MM.1S (cell line): ENCODE results near the gene FAM186B.

Source experiments
- DNase-seq: peaks from one replicate; pipeline ENCODE4 v3.0.0-alpha.2; 2015
- H2AFZ ChIP-seq: fragments of 300-600 bp; sonication (generic); 2 replicates; pipeline ENCODE4 v1.6.0; 2016; ENCODE audit warnings: antibody characterized with exemption, low read length
- H3F3A ChIP-seq: fragments of 300-600 bp; sonication (generic); 2 replicates; pipeline ENCODE4 v1.6.1; 2016; ENCODE audit warnings: mild to moderate bottlenecking, antibody characterized with exemption, low read length, moderate library complexity, mixed read lengths; ENCODE audit not compliant: insufficient read depth
- H3K27ac ChIP-seq: fragments of 300-600 bp; sonication (generic); 2 replicates; pipeline ENCODE4 v1.5.1; 2016; ENCODE audit warnings: mild to moderate bottlenecking, low read length
- H3K27me3 ChIP-seq: fragments of 300-600 bp; sonication (generic); replicated peaks from 2 replicates; pipeline ENCODE4 v1.6.0; 2016; ENCODE audit warnings: low read length; ENCODE audit not compliant: insufficient read depth
- H3K36me3 ChIP-seq: fragments of 300-600 bp; sonication (generic); replicated peaks from 2 replicates; pipeline ENCODE4 v1.6.1; 2016; ENCODE audit warnings: mild to moderate bottlenecking, low read length, mixed read lengths; ENCODE audit not compliant: insufficient read depth
- H3K4me1 ChIP-seq: fragments of 300-600 bp; sonication (generic); 2 replicates; pipeline ENCODE4 v1.6.1; 2016; ENCODE audit warnings: low read length, mixed read lengths
- H3K4me2 ChIP-seq: fragments of 300-600 bp; sonication (generic); 2 replicates; pipeline ENCODE4 v1.6.0; 2016; ENCODE audit warnings: low read depth, low read length
- H3K4me3 ChIP-seq: fragments of 300-600 bp; sonication (generic); 2 replicates; pipeline ENCODE4 v1.5.1; 2016; ENCODE audit warnings: low read length, mixed read lengths
- H3K79me2 ChIP-seq: fragments of 300-600 bp; sonication (generic); 2 replicates; pipeline ENCODE4 v1.6.1; 2016; ENCODE audit warnings: mixed run types, low read length, mixed read lengths
- H3K9ac ChIP-seq: fragments of 300-600 bp; sonication (generic); 2 replicates; pipeline ENCODE4 v1.6.1; 2016; ENCODE audit warnings: low read length, mixed read lengths
- H3K9me2 ChIP-seq: fragments of 300-600 bp; sonication (generic); replicated peaks from 2 replicates; pipeline ENCODE4 v1.6.1; 2016; ENCODE audit warnings: mild to moderate bottlenecking, low read length, mixed read lengths; ENCODE audit not compliant: insufficient read depth
- H3K9me3 ChIP-seq: fragments of 300-600 bp; sonication (generic); replicated peaks from 2 replicates; pipeline ENCODE4 v1.6.1; 2016; ENCODE audit warnings: mild to moderate bottlenecking, low read length, mixed read lengths; ENCODE audit not compliant: insufficient read depth
- H4K20me1 ChIP-seq: fragments of 300-600 bp; sonication (generic); 2 replicates; pipeline ENCODE4 v1.6.1; 2016; ENCODE audit warnings: mild to moderate bottlenecking, low read length, moderate library complexity, mixed read lengths; ENCODE audit not compliant: insufficient read depth
- EZH2 ChIP-seq: fragments of 300-600 bp; sonication (generic); optimal IDR thresholded peaks from 2 replicates; pipeline ENCODE3; 2017; ENCODE audit warnings: low read depth, mild to moderate bottlenecking, antibody characterized with exemption, low read length, mixed read lengths
- EZH2phosphoT487 ChIP-seq: fragments of 300-600 bp; sonication (generic); IDR thresholded peaks from 2 replicates; pipeline ENCODE4 v1.6.1; 2018; ENCODE audit warnings: antibody characterized with exemption, low read length
- TF ChIP-seq, protein P1 (sequence below): fragments of 300-600 bp; sonication (generic); IDR thresholded peaks from 2 replicates; pipeline ENCODE4 v1.5.1; 2016; ENCODE audit warnings: antibody characterized with exemption, low read length, mixed read lengths

FAM186B gene

DNA sequence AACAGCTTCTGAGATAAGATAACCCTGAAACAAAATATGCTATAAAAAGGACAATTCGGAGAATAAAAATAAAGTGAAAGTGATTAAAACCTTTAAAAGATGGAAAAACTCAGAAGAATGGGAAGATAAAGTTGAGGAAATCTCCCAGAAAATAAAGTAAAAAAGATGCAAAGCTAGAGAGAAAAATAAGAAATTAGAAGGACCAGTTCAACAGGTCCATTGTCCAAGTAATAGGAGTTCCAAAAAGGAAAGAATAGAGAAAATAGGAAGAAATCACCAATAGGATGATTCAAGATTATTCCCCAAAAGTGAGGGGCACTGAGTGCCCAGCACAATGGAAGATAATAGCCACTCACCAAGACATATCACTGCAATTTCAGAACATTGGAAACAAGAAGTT, 13.1 kb upstream of the FAM186B start:
- Histone ChIP-seq H3K9me3 (no peaks in the 10 kb centered on the region), H2AFZ (no peak overlapping the region), H3K4me2 (no peak overlapping the region), H3K9me2 (no peaks in the 10 kb centered on the region), H4K20me1 (no peaks in the 10 kb centered on the region), H3K9ac (no peak overlapping the region), H3K79me2 (no peaks in the 10 kb centered on the region), H3K4me3 (no peak overlapping the region), H3K27ac (no peak overlapping the region), H3K27me3 (0 out of 2 replicates have a peak, but pooled peaks cover 7% of the 10 kb centered on the region), H3F3A (peaks cover 18% of the 10 kb centered on the region), H3K36me3 (no peaks in the 10 kb centered on the region), H3K4me1 (peaks cover 5% of the 10 kb centered on the region)
- no peak for DNase-seq
- TF ChIP-seq EZH2phosphoT487 = no peak
- no peak for TF ChIP-seq EZH2
- TF ChIP-seq, protein P1, sequence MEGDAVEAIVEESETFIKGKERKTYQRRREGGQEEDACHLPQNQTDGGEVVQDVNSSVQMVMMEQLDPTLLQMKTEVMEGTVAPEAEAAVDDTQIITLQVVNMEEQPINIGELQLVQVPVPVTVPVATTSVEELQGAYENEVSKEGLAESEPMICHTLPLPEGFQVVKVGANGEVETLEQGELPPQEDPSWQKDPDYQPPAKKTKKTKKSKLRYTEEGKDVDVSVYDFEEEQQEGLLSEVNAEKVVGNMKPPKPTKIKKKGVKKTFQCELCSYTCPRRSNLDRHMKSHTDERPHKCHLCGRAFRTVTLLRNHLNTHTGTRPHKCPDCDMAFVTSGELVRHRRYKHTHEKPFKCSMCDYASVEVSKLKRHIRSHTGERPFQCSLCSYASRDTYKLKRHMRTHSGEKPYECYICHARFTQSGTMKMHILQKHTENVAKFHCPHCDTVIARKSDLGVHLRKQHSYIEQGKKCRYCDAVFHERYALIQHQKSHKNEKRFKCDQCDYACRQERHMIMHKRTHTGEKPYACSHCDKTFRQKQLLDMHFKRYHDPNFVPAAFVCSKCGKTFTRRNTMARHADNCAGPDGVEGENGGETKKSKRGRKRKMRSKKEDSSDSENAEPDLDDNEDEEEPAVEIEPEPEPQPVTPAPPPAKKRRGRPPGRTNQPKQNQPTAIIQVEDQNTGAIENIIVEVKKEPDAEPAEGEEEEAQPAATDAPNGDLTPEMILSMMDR = no peak

DNA sequence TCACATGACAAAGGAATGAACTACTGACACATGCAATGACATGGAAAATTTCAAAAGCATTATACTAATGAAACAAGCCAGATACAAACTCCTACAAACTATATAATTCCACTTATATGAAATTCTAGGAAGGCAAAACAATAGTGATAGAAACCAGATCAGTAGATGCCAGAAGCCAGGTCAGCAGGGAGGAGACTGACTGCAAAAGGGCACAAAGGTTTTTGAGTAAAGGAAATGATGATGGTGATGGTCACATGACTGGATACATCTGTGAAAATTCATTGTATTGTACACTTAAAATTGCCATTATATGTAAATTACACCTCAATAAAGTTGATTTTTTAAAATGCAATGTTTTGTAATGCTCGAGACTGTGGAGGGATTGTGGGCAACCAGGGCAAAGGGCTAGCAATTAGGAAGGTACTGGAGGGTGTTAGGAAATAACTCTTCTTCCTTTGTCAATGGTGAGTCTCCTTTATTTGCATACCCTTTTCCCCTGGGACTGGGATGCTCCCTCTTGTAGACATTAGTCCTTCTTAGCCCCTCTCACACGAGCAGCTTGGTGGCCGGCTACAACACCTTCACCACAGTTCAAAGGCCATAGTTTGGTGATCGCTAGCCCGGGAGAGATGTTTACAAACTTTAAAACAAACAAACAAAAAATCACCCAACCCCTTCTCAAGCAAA, 11.2 kb upstream of the FAM186B start:
- no peak overlapping the region for H3K4me2 ChIP-seq
- H3K4me1 ChIP-seq = peaks cover 2% of the 10 kb centered on the region
- no peak for DNase-seq

DNA sequence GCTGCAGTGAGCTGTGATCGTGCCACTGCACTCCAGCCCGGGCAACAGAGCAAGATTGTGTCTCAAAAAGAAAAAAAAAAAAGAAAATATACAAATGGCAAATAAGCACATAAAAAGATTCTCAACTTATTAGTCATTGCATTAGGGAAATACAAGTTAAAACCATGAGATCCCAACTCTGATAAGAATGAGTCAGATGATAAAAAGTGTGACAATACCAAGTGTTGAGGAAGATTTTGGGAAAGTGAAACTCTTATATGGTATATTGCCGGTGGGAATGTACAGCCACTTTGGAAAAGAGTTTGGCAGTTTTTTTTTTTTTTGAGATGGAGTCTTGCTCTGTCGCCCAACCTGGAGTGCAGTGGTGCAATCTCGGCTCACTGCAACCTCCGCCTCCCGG, 10.3 kb upstream of the FAM186B start:
- Histone ChIP-seq H3K4me2 (no peak overlapping the region), H3F3A (no peaks in the 10 kb centered on the region), H3K9ac (no peak overlapping the region), H3K27ac (no peak overlapping the region), H3K4me3 (no peak overlapping the region), H3K9me2 (no peaks in the 10 kb centered on the region), H4K20me1 (no peaks in the 10 kb centered on the region), H2AFZ (no peak overlapping the region), H3K27me3 (0 out of 2 replicates have a peak, but pooled peaks cover 7% of the 10 kb centered on the region), H3K9me3 (no peaks in the 10 kb centered on the region), H3K36me3 (no peaks in the 10 kb centered on the region), H3K4me1 (no peaks in the 10 kb centered on the region), H3K79me2 (no peaks in the 10 kb centered on the region)
- TF ChIP-seq, protein P1 = no peak
- TF ChIP-seq EZH2 (no peak), EZH2phosphoT487 (no peak)
- no peak for DNase-seq

More for the DNA sequence above, 11.2 kb upstream of the FAM186B start:
- Histone ChIP-seq H4K20me1 (no peaks in the 10 kb centered on the region), H3K9me3 (no peaks in the 10 kb centered on the region), H3K4me3 (no peak overlapping the region), H3K27me3 (0 out of 2 replicates have a peak, but pooled peaks cover 7% of the 10 kb centered on the region), H3K79me2 (no peaks in the 10 kb centered on the region), H3K27ac (no peak overlapping the region), H3K36me3 (no peaks in the 10 kb centered on the region), H3K9ac (no peak overlapping the region), H3F3A (peaks cover 5% of the 10 kb centered on the region; the same call in 1 of the 2 replicates), H3K9me2 (no peaks in the 10 kb centered on the region), H2AFZ (no peak overlapping the region)
- TF ChIP-seq EZH2phosphoT487 = no peak
- TF ChIP-seq, protein P1 = no peak
